ENCODE data around the gene KEL.
A peak's percentile ranks its signal among the peaks of the same experiment; 100 is the strongest.
"Not testable (repeated sequence)": the region's sequence is repeated elsewhere in the genome, so short reads cannot be mapped to it uniquely, and the experiment has no call there.

Gene KEL

GRCh38 chr7:142961973-142962926 lies at the start of gene KEL:
Gene KEL (minus strand): TSS chr7:142962363. CDS start chr7:142962206, 157 bp downstream.
- no peak for DNase-seq

- peak; percentile 82 for DNase-seq
Measured at GRCh38 chr7:143008007-143008901, 46.1 kb upstream of the KEL start.

- DNase-seq: no peak
Measured at GRCh38 chr7:143005632-143006260, 43.6 kb upstream of the KEL start.

- peak; percentile 32 for DNase-seq
Measured at GRCh38 chr7:143003393-143004051, 41.4 kb upstream of the KEL start.

GRCh38 chr7:143002898-143003297 lies 40.7 kb upstream of the KEL start:
- no peak for DNase-seq

GRCh38 chr7:143002106-143002505 lies 39.9 kb upstream of the KEL start:
- DNase-seq: no peak

- DNase-seq: no peak
Measured at GRCh38 chr7:143000648-143001047, 38.5 kb upstream of the KEL start.

- no peak for DNase-seq
Measured at GRCh38 chr7:142999793-143000192, 37.6 kb upstream of the KEL start.

- no peak for DNase-seq
Measured at GRCh38 chr7:142998966-142999365, 36.8 kb upstream of the KEL start.

GRCh38 chr7:142997456-142997989 lies 35.4 kb upstream of the KEL start:
- no peak for DNase-seq

- no peak for DNase-seq
Measured at GRCh38 chr7:142992427-142992826, 30.3 kb upstream of the KEL start.

- no peak for DNase-seq
Measured at GRCh38 chr7:142984297-142984696, 22.1 kb upstream of the KEL start.

GRCh38 chr7:142983825-142984224 lies 21.7 kb upstream of the KEL start:
- no peak for DNase-seq

GRCh38 chr7:142978402-142978801 lies 16.2 kb upstream of the KEL start:
- not testable (repeated sequence) for DNase-seq

- DNase-seq: no peak
Measured at GRCh38 chr7:142974626-142975025, 12.5 kb upstream of the KEL start.

GRCh38 chr7:142969183-142969582 lies 7.0 kb upstream of the KEL start:
- DNase-seq: no peak

GRCh38 chr7:142968229-142968628 lies 6.1 kb upstream of the KEL start:
- no peak for DNase-seq

GRCh38 chr7:142964502-142965246 lies 2.5 kb upstream of the KEL start:
- DNase-seq: no peak

- DNase-seq: no peak
Measured at GRCh38 chr7:142963993-142964392, 1.8 kb upstream of the KEL start.

- no peak for DNase-seq
Measured at GRCh38 chr7:142962991-142963390, 828 bp upstream of the KEL start.

- DNase-seq: no peak
Measured at GRCh38 chr7:142961595-142961972, 579 bp downstream of the KEL start.
